GOT3 (cell line): ENCODE results near the gene RNF32.
"Not testable (repeated sequence)": the region's sequence is repeated elsewhere in the genome, so short reads cannot be mapped to it uniquely, and the experiment has no call there.

Source experiments
- DNase-seq: peaks from one replicate; lab custom pipeline; 2025; ENCODE audit warnings: mixed read lengths; lab: John Stamatoyannopoulos, UW

Gene RNF32

DNA sequence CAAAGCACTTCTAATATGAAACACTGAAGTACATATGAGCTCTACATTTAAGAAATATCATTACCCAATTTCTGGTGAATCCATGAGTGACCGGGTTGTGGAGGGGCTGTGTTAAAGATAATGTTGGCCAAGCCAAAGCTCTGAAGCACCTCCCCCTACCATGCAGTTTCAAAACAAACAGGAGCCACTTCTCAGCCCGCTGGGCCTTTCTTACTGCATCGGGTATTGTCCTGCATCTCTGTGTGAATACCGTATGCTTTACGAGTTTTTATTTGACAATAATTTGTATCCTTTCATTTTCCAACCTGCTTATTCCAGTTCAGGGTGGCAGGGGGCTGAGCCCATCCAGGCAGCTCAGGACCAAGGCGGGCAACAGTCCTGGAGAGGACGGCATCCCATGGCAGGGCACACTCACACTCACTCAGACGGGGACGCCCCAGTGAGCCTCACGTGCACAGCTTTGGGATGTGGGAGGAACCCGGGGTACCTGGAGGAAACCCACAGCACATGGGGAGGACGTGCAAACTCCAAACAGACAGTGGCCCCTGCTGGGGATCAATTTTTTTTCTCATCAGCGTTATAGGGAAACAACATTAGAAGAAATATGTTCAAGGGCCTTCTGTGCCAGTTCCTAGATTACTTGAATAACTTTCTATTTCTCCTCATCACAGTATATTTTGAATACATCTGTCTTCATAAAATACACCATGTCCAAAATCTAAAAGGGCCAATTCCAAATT, 1.9 kb downstream of the RNF32 start:
- no peak for DNase-seq

DNA sequence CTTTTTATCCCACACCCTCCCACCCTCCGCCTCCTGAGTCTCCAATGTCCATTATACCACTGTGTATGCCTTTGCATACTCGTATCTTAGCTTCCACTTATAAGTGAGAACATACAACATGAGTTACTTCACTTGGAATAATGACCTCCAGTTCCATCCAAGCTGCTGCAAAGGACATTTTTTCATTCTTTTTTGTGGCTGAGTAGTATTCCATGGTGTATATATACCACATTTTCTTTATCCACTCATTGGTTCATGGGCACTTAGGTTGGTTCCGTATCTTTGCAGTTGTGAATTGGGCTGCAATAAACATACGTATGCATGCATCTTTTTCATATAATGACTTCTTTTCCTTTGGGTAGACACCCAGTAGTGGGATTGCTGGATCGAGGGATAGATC, 6.8 kb downstream of the RNF32 start:
- not testable (repeated sequence) for DNase-seq

DNA sequence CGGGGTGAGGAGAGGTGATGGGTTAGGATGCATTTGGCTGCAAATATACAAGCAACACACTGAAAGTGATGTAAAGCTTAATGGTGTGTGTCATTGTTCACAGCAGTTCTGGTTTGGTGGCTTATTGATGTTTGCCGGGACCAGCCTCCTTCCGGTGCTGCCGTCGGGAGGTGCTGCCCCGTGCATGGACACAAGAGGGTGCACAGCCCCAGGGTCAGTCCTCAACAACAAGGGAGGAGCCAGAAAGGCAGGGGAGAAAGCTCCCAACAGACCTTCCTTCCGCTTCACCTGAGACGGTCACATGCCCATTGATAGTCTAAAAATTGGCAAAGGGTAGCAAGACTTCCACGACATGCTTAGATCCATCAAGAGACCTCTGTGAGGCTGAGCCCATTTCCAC, 9.5 kb downstream of the RNF32 start:
- no peak for DNase-seq

DNA sequence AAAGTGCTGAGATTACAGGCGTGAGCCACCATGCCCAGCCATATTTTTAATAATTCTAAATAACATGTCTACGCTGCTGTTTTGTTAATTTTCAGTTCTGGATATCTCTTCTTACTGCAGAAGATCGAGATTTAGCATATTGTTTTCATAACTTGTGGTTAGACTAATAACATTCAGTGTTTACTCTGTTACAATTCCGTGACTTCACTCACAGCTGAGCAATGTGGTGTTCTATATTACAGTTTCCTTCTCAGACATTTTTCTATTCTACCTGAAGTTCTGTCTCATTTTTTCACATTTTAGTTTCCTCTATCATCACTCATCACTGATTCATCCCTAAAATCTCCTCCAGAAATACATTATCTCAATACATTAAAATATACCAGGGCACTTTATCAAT, 10.9 kb downstream of the RNF32 start:
- DNase-seq = no peak

DNA sequence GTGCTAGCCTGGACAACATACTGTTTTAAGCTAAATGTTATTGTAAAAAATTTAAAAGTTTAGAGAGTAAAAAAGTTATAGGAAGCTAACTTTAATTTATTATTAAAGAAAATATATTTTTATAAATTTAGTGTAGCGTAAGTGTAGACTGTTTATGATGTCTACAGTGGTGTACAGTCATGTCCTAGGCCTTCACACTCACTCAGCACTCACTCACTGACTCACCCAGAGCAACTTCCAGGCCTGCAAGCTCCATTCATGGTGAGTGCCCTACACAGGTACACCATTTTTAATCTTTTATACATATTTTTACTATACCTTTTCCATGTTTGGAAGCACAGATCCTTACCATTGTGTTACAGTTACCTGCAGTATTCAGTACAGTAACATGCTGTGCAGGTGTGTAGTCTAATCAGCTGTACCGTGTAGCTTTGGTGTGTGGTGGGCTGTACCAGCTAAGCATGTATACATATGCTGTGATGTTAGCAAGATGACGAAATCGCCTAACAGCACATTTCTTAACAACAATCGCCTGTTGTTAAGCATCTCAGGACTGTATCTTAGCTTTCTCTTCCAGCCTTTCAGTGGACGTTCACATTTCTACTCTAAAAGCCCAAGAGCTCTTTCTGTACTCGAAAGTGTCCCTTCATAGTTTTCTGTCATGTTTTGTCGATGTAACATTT, 12.5 kb downstream of the RNF32 start:
- no peak for DNase-seq

DNA sequence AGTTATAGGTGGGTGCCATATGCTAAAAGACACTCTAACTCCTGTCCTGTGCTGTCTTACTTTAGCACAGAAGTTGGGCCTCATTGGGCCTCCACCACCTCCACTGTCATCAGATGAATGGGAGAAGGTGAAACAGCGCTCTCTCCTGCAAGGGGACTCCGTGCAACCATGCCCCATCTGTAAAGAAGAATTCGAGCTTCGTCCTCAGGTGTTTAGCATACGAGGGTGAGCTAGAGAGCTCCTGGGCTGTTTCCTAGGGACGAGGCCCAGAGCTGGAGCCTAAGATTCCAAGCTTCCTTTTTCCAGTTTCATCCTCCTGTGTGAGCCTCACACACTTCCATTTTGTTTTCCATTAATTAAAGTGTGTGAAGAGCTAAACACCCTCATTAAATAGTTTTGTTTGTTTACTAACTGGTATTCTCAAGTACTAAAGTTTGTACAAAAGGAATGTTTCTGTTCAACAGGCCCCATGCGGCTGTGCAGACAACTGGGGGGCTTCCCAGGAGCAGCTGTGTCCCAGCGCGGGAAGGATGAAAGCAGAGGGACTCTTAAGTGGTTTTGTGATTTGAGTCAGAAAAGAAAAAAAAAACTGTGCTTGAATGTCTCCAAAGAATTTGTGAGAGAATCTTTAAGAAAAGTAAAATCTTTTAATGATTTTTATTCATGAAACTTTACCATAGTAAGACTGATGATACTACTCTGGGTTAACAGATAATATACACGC, 14.1 kb downstream of the RNF32 start:
- no peak for DNase-seq

DNA sequence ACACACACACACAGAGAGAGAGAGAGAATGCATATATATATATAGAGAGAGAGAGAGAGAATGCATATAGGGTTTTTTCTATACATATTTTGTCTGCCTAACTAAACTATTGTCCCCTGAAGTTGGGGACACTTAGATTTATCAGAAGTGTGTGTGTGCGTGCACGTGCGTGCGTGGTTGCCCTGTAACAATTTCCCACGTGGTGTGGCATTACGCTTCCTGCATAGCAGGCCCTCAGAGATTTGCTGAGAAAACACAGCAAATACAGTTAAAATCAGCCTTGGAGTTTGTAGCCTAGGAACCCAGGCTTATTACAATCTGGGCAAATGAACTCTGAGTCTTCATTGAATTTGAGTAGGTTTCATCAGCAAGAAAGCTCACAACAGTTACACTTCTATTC, 14.7 kb downstream of the RNF32 start:
- DNase-seq = no peak

DNA sequence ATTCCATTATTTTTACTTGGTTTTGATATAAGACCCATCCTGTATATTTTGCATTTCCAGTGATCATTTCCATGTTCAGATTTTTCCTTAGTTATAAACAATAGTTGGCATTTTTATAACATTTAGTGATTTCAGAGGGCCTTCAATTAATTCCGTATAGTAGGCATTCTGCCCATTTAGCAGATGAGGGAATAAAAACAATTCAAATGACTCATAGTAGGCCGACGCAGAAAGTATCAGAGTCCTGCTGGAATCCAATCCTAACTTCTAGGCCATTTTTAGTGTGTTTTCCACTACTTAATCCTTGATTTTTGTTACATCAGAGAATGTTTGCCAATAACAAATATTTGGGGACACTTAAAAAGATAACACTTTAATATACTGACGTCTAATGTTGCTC, 15.4 kb downstream of the RNF32 start:
- no peak for DNase-seq

DNA sequence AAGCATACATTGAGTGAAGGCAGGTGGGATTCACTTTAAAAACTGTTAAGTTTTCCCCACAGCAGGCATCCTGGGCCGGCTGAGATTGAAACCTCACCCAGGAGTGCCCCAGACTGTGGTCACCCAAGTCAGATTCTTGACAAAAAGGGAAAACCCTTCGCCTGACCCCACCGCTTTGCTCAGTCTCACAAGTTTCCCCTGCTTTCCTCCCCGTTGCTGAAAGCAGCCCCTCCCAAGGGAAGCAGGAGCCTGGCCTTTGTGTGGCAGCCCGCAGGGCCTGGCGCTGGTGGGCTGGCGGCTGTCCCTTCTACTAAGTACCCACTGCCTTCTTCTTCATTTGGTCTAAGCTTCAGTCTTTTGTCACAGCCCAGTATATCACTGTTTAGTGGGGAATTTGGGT, 16.0 kb downstream of the RNF32 start:
- DNase-seq = no peak

DNA sequence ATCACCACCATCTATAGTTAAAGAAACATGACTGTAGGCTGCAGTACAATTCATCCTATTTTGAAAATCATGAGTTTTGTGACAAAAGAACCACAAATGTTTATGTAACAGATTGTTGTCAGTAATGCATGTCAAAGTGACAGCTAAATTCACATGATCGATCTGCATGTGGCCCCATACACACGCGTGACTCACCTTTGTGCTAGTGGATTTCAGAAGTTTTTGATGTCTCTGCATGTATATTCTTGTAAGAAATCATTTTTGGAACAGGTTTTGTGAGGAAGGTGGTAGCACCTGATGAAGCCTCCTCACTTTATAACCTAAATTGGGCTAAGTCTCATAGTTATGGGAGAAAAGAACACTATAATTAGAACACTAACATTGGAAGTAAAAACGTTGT, 17.1 kb downstream of the RNF32 start:
- DNase-seq = no peak

DNA sequence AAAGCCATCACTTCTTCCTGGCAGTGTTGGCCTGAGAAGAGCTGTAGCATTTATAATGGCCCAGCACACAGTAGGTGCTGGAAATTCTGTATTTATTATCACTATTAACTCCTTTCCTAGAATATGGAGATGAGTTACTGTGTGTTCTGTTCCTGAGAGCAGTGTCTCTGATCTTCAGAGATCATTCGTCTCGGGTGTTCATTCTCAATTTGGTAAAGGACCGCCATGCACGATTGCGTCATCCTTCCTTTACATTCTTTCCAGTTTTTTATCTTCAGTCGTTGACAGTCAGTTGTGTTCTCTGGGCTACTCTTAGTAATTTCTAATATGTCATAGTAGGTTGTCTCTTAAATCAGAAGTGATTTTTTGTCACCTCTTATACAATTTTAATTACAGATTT, 18.6 kb downstream of the RNF32 start:
- no peak for DNase-seq

DNA sequence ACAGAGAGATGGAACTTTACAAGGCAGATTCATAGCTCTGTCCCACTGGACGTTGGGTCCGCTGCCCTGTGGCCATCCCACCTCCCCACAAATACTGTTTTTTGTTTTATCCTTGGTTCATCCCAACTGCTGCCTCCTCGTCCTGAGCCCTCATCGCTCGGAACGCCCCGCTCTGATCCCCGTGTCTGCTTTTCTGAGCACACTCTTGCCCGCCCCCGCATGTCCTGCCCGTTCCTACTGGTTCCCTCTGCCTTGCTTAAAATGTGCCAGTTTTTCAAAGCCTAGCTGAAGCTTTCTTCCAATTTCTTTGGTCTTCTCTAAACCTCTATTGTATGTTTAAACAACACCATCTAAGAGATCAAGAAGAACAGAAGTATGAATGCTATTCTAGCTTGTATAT, 19.4 kb downstream of the RNF32 start:
- DNase-seq = no peak

DNA sequence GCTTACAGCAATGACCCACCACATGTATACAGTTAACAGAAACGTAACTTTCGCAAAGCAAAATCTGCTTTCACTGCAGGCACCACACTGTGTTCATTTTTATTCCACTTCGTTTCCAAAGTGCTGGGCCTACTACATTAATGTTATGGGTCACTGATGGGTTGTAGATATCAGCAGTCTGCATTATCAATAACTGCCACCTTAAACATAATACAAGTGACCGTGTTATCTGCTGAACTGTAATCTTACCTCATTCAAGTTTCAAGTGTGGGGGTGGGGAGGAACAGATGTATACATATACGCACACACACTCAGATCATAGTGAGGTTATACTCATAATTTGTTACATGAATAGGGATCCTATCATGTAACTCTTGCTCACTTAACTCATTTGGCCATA, 21.1 kb downstream of the RNF32 start:
- DNase-seq = no peak

DNA sequence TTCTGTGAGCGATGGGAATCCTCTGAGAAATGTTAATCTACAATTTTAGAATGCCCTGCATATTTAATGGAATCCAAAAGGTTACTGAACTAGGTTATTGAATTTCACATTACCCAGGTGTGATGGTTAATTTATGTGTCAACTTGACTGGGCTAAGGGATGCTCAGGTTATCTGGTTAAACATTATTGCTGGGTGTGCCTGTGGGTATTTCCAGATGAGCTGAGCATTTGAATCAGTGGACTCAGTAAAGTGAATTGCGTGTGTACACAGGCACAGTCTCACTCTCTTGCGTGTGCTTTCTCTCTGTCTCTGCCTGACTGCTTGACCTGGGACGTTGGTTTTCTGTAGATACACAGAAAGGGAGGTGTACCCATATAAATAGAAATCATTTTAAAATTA, 21.7 kb downstream of the RNF32 start:
- no peak for DNase-seq

DNA sequence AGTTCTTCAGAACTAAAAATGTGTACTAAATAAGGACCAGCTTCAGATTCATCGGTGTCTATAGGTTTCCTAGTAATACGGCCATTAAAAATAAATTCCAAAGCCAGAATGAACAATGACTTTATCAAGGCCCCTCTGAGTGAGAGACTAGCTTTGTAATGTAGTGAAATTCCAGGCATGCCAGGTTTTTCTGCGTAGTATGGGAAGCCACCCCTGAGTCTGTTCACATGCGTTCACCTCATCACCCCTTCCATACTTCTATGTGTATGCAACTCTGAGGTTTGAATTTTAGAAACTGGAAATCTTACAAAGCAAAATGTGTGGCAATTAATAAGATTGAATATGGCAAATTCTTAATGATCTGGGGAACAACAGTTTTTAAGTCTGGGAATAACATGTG, 24.5 kb downstream of the RNF32 start:
- DNase-seq = no peak

DNA sequence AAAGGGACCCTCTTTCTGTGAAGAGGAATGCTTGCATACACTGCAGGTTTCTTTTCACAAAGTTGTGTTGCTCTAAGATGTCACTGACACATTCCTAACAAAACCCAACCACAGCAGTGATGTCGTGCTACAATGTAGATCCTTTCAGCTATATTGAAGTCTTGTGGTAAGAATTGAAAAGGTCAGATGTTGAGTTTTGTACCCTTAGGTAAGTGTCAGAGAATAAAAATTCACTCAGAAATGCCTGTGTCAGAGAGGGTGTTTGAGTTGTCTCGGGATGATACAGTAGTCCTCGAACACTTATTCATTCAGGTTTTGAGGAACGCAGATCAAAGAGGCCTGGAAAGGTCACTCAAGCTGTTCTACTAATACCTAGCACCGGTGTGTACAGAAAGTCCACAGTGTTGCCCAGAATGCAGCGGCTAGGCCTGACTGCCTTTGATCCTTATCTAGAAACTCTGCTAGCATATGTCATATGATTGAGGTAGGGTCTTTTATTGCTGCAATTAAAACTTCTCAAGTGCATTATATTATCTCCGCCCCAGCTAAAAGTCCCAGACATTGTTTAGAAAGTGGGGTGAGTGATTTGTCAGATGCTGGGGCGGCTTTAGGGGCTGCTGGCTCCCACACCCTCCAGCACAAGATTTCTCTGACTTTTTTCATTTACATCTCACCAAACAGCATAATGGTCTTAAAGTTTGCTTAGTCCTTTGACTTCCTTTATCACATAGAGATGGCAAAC, 26.0 kb downstream of the RNF32 start:
- DNase-seq = no peak

DNA sequence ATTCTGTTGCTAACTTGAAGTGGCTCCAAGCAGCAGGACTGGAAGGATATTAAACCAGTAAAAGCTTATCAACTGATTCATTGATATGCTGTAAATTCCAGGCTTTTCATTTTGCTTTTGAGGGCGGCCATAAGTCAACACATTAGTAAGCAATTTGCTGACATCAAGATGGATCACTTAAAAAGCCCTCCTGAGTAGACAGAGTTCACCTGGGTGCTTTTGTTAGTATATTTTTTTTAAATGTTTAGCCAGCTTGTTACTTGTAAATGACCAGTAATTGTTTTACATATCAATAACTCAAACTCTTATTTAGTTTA, 26.5 kb downstream of the RNF32 start:
- no peak for DNase-seq

DNA sequence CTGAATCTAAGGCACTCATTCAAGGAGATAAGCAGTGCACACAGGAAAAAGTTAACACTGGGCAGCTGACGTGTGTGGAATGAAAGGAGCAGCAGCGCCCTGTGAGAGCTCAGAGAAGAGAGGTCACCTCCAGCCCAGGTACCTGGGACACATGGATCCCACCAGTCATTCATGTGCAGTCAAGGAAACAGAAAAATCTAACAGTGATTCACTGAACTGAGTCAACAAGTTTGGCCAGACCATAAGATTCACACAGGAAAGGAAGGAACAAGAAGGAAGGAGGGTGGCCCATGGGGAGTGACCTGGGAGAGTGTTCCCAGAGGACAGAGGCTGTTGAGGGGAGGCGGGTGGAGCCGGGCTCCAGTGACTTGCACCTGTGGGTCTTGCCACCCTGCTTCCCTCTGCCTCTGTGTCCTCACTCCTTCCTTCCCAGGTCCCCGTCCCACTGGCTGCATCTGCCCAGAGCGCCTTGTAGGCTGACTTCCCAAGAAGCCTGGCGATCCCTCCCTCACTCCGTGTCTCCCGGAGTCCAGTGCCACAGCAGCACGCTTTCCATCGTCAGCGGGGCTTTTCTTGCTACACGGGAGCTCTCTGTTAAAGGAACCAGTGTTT, 27.7 kb downstream of the RNF32 start:
- no peak for DNase-seq

DNA sequence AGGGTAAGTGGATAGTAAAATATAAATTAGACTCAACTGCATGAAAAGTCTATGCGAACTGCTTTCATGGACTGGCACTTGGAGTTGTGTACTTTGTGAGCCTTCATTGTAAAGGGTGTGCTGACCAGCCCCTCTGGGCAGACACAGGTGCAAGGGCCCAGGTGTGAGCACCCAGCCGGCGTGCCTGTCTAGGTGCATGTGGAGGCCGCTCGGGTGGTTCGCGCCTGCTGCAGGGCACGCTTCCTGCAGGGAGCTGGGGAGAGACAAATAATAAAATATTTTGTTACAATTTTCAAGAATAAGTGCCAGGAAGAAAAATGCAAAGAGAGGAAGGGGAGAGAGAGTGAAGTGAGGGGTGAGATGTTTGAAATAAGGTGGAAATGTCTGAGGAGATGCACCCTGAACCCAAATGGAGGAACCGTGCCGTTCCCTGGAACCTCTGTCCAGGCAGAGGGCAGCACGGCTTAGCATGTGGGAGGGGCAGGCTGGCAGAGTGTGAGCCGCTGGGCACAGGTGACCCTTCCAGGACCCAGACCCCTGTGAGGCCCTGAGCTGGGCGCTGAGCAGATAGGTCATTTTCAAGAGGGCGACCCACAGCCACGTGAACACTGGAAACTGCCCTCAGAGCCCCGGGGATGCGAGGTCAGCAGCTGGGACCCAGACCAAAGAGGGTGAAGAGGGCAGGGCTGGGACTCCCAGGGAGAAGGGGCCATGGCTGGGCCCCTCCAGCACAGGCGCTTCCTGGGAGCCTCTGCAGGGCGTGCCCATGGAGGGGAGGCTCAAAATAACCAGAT, 28.7 kb downstream of the RNF32 start:
- no peak for DNase-seq

DNA sequence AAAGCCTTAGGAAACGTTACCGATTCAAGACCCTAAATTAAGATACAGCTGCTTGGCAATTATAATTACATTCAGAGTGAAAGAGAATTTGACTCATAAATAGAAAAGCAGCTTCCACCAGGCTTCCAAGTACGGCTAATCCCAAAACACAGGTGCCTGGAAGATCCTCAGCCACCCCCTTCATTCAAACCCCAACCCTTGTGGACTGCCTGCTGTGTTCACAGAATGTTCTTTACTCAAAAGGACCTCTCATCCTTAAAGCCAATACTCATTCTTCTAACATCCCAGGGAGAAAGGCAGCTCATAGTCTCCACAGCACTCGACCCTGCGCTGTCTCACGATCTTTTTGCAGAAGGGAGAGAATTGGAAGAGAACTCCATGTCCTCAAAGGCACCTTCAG, 32.9 kb downstream of the RNF32 start:
- no peak for DNase-seq

DNA sequence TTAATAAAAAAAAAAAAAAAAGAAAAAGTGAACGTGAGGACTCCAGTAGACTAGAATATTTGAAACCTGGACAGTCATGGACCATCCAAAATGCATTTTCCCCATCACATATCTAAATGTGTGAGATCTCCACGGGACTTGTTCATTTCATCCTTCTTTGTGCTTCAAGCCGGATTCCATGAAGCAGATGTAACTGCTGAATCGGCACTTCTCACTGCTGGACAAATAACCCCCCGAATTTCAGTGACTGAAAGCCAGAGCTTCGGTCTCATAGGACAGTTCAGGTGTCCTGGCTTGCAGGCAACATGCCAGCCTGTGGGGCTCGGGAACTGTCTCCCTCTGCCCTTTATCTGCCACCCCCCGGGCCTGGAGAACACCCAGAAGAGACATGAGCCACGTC, 33.3 kb downstream of the RNF32 start:
- no peak for DNase-seq

DNA sequence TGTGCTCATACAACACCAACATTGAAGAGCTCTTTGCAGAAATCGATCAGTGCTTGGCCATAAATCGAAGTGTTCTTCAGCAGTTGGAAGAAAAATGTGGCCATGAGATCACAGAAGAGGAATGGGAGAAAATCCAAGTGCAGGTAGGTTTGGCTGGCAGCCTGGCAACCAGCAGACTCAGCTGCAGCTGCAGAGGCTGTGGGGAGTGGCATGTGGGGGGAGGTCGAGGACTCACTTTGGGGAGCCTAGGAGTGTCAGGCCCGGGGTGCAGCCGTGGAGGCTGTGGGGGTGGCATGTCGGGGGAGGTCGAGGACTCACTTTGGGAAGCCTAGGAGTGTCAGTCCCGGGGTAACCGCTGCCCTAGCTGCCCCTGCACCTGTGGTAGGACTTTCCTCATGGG, 35.1 kb downstream of the RNF32 start:
- no peak for DNase-seq
